Left ventricle myocardium inferior (tissue), 1 donor: Measurements from ENCODE around the gene SIGLEC9. TPM values are rescaled to one million over a fixed set of nuclear protein-coding genes. Genes with fewer than 3 reads are reported as not detected.

ENCODE experiments used
- DNase-seq: peaks from one replicate; pipeline ENCODE4 v3.0.0-alpha.2; 2020
- H3K27ac ChIP-seq: fragments of 200-600 bp; replicated peaks from 2 replicates; pipeline ENCODE4 v1.8.0; 2021
- H3K27me3 ChIP-seq: fragments of 200-600 bp; 2 replicates; pipeline ENCODE4 v1.8.0; 2021; ENCODE audit warnings: low read depth
- H3K36me3 ChIP-seq: fragments of 200-600 bp; 2 replicates; pipeline ENCODE4 v1.8.0; 2021
- H3K4me1 ChIP-seq: fragments of 200-600 bp; 2 replicates; pipeline ENCODE4 v1.8.0; 2021
- H3K4me3 ChIP-seq: fragments of 200-600 bp; 2 replicates; pipeline ENCODE4 v1.8.0; 2021; ENCODE audit warnings: mild to moderate bottlenecking, moderate library complexity
- H3K9me3 ChIP-seq: fragments of 200-600 bp; replicated peaks from 2 replicates; pipeline ENCODE4 v1.8.0; 2021
- intact Hi-C: fragments of 100-400 bp; cut with micrococcal nuclease; formaldehyde crosslinking; loops from one replicate; pipeline ENCODE4 v1.11.0; 2022
- total RNA-seq: library from RNA; stranded (reverse); fragmentation: NEBNext Ultra II Directional; extraction: Animal tissue kit (Norgen Biotek cat#: 25700); gene quantifications from one replicate; pipeline ENCODE4 v1.2.1, GENCODE V29; 2021
- TF ChIP-seq, protein P1 (sequence below): fragments of 200-600 bp; IDR thresholded peaks from 2 replicates; pipeline ENCODE4 v1.8.0; 2021; ENCODE audit warnings: antibody characterized with exemption, mild to moderate bottlenecking, borderline replicate concordance
- donor health status: DM: no; HTN: yes; CAD: no; lungs with severe emphysema.

The SIGLEC9 gene
- total RNA-seq, 1 donor from 2014 or later, result 1.7 TPM

DNA sequence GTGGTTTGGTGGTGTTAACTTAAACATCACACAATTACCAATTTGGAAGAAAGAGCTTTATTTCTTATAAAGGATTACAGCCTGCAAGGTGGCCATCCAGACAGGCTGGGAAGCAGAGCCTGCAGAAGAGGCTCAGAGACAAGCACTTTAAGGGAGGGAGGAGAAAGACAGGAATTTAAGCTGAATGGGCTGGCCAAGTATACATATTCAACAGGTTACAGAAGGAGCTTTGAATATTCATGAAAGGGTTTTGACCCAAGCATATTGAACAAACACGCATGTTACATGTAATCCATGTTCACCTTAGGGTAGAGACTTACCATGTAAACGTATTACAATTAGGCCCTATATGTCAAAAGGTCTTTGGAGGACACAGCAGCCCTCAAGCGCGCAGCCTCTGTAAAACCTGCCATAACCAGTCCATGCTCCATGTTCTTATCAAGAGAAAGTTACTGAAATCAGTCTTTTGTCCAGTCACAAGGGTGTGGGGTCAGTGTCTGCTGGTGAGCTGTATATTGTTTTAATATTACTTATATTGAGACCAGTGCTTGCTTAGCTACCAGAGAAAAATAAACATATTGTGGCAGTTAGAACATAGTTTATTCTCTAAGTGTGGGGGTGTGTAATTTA lies 37.3 kb downstream of the SIGLEC9 start:
- Histone ChIP-seq H3K36me3 (no peaks in the 10 kb centered on the region), H3K4me1 (no peaks in the 10 kb centered on the region), H3K4me3 (no peak overlapping the region), H3K27me3 (peaks cover 53% of the 10 kb centered on the region), H3K27ac (no peak overlapping the region), H3K9me3 (no peaks in the 10 kb centered on the region)
- DNase-seq, result no peak
- intact Hi-C loops, result no loop called here
- TF ChIP-seq, protein P1, sequence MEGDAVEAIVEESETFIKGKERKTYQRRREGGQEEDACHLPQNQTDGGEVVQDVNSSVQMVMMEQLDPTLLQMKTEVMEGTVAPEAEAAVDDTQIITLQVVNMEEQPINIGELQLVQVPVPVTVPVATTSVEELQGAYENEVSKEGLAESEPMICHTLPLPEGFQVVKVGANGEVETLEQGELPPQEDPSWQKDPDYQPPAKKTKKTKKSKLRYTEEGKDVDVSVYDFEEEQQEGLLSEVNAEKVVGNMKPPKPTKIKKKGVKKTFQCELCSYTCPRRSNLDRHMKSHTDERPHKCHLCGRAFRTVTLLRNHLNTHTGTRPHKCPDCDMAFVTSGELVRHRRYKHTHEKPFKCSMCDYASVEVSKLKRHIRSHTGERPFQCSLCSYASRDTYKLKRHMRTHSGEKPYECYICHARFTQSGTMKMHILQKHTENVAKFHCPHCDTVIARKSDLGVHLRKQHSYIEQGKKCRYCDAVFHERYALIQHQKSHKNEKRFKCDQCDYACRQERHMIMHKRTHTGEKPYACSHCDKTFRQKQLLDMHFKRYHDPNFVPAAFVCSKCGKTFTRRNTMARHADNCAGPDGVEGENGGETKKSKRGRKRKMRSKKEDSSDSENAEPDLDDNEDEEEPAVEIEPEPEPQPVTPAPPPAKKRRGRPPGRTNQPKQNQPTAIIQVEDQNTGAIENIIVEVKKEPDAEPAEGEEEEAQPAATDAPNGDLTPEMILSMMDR, result no peak

DNA sequence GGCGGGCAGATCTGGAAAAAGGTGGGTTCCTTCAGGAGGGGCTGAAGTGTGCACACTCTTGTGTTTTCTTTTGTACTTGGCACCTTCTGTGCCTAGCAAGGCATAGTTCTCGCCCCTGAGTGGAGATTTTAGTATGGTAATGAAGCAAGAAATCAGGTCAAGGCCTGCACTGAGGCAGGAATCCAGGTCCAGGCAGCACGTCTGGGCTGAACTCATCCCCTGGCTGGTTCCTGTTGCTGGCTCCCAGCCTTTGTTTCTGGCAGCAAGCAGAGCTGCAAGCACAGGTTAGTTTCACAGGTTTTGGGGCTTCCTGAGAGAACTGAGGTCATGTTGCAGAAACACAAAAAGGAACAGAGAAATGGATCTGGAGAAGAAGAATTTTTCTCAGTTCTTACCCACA lies 38.6 kb downstream of the SIGLEC9 start:
- Histone ChIP-seq H3K9me3 (no peaks in the 10 kb centered on the region), H3K27me3 (peaks cover 56% of the 10 kb centered on the region), H3K36me3 (no peaks in the 10 kb centered on the region), H3K27ac (no peak overlapping the region), H3K4me3 (no peak overlapping the region), H3K4me1 (no peaks in the 10 kb centered on the region)
- DNase-seq, result no peak
- intact Hi-C loops, result no loop called here
- TF ChIP-seq, protein P1, result no peak

DNA sequence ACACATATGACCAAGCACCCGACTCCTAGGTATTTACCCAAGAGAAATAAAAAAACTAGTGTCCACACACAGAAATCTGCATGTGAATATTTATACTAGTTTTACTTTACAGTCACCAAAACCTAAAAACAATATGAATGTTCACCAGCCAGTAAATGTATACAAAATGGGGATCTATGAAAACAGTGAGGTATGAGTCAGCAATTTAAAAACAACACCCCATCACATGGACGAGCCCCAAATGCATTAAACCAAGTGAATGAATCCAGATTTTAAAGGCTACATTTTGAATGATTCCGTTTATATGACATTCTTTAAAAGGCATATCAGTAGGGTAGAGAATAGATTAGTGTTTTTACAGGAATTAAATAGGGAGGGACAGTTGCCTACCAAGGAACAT lies 39.5 kb downstream of the SIGLEC9 start:
- Histone ChIP-seq H3K4me3 (no peak overlapping the region), H3K9me3 (no peaks in the 10 kb centered on the region), H3K4me1 (peaks cover 4% of the 10 kb centered on the region), H3K27ac (no peak overlapping the region), H3K36me3 (no peaks in the 10 kb centered on the region), H3K27me3 (peaks cover 58% of the 10 kb centered on the region)
- TF ChIP-seq, protein P1, result no peak
- intact Hi-C loops, result no loop called here
- DNase-seq, result no peak

DNA sequence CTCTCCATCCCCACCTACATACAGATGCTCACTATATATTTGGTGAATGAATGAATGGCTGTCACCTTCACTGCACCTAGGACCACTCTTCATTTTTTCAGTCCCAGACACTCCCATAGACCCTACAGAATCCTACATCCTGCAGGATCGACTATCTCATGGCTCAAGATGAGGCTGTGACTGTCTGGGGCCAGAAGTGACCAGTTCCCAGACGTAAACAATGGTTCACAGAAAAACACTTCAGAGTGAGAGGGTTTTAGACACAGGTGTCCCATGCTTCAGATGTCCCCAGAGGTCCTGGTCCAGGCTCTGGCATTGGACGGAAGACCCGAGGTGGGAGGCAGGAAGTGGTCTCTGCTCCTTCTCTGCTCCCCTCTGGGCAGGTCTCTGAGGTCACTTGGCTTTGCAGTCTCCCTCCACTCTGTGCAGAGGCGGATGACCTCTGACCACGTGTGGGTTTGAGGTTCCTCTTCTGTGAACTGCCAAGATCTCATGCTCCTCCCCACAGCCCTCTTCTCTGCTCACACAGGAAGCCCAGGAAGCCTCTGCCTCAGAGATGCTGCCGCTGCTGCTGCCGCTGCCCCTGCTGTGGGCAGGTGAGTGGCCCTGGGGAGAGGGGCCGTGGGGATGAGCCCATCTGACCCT lies 42.3 kb downstream of the SIGLEC9 start:
- TF ChIP-seq, protein P1, result no peak
- Histone ChIP-seq H3K9me3 (no peaks in the 10 kb centered on the region), H3K4me1 (peaks cover 5% of the 10 kb centered on the region), H3K4me3 (no peak overlapping the region), H3K36me3 (no peaks in the 10 kb centered on the region), H3K27me3 (peaks cover 72% of the 10 kb centered on the region), H3K27ac (no peak overlapping the region)
- intact Hi-C loops, result no loop called here
- DNase-seq, result no peak

DNA sequence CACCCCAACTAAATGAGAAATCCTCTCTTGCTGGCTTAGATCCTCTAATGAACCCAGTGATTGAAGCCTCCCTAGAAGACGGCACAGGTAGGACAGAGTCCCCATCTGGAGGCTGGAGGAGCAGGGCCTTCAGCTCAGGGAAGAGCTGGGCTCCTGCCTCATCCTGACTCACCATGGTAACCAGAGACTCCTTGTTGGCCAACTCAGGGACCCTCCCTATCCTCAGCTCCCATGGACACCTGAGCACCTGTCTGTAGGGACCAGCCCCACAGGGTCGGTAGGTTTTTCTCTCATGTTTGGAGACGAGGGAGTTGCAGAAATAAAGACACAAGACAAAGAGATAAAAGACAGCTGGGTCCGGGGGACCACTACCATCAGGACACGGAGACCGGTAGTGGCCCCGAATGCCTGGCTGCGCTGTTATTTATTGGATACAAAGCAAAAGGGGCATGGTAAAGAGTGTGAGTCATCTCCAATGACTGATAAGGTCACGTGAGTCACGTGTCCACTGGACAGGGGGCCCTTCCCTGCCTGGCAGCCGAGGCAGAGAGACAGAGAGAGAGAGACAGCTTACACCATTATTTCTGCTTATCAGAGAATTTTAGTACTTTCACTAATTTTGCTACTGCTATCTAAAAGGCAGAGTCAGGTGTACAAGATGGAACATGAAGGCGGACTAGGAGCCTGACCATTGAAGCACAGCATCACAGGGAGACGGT lies 44.0 kb downstream of the SIGLEC9 start:
- peaks cover 73% of the 10 kb centered on the region for H3K27me3 ChIP-seq
- no peak for DNase-seq
- peaks cover 5% of the 10 kb centered on the region for H3K4me1 ChIP-seq
- TF ChIP-seq, protein P1, result no peak
- H3K4me3 ChIP-seq, result peak overlapping the region; percentile 32
- intact Hi-C loops, result no loop called here
- H3K36me3 ChIP-seq, result no peaks in the 10 kb centered on the region
- H3K27ac ChIP-seq, result no peak overlapping the region
- no peaks in the 10 kb centered on the region for H3K9me3 ChIP-seq
